HepG2 (cell line): ENCODE results near the gene SNRNP48. TPM values are rescaled to one million over a fixed set of nuclear protein-coding genes. Genes with fewer than 3 reads are reported as not detected.

ENCODE experiments used
- ARNTL ChIP-seq: sonication (generic); formaldehyde crosslinking; IDR thresholded peaks from 2 replicates; pipeline ENCODE4 v1.4.0; 2020; ENCODE audit warnings: mild to moderate bottlenecking, missing genetic modification reagents
- ATF7 ChIP-seq, 2 experiments: fragments of 450-650 bp in 1 of 2; sonication (generic) in 1 of 2; formaldehyde crosslinking in 1 of 2; IDR thresholded peaks; 2 replicates each; pipeline versions ENCODE4 v1.4.0 to v1.6.1; 2016 to 2020; ENCODE audit warnings: antibody characterized with exemption in 1 of 2, mild to moderate bottlenecking in 1 of 2, missing genetic modification reagents in 1 of 2
- FOXK1 ChIP-seq: sonication (generic); formaldehyde crosslinking; IDR thresholded peaks from 2 replicates; pipeline ENCODE4 v1.4.0; 2020; ENCODE audit warnings: low read depth, missing genetic modification reagents, borderline replicate concordance
- FOXK2 ChIP-seq: fragments of 450-650 bp; IDR thresholded peaks from 2 replicates; pipeline ENCODE4 v1.6.1; 2016
- ISL2 ChIP-seq: sonication (generic); formaldehyde crosslinking; IDR thresholded peaks from 2 replicates; pipeline ENCODE4 v1.5.0; 2020; ENCODE audit warnings: missing genetic modification reagents
- JUN ChIP-seq: sonication (generic); formaldehyde crosslinking; IDR thresholded peaks from 2 replicates; pipeline ENCODE4 v1.4.0; 2020; ENCODE audit warnings: mild to moderate bottlenecking, missing genetic modification reagents
- KDM5B ChIP-seq: sonication (generic); formaldehyde crosslinking; IDR thresholded peaks from 2 replicates; pipeline ENCODE4 v1.4.0; 2020; ENCODE audit warnings: missing genetic modification reagents, mild to moderate bottlenecking, borderline replicate concordance
- NFE2L1 ChIP-seq: sonication (generic); formaldehyde crosslinking; IDR thresholded peaks from 2 replicates; pipeline ENCODE4 v1.4.0; 2020; ENCODE audit warnings: missing genetic modification reagents, mild to moderate bottlenecking, borderline replicate concordance
- NR2F6 ChIP-seq, 2 experiments: IDR thresholded peaks; 2 replicates each; pipeline ENCODE4 v1.6.1; 2016; ENCODE audit warnings: antibody characterized with exemption in 1 of 2, mild to moderate bottlenecking in 1 of 2
- SP5 ChIP-seq: IDR thresholded peaks from 2 replicates; pipeline ENCODE4 v1.6.1; 2016; ENCODE audit warnings: low read depth, borderline replicate concordance
- TCF7 ChIP-seq: sonication (generic); IDR thresholded peaks from 2 replicates; pipeline ENCODE4 v1.6.1; 2016; ENCODE audit warnings: antibody characterized with exemption, low read depth
- TP53 ChIP-seq: sonication (generic); formaldehyde crosslinking; conservative IDR thresholded peaks from 2 replicates; pipeline ENCODE4 v1.4.0; 2020; ENCODE audit warnings: missing genetic modification reagents
- ZFP41 ChIP-seq: sonication (generic); formaldehyde crosslinking; IDR thresholded peaks from 2 replicates; pipeline ENCODE4 v1.4.0; 2020; ENCODE audit warnings: mild to moderate bottlenecking, missing genetic modification reagents, borderline replicate concordance
- ZNF329 ChIP-seq: sonication (generic); formaldehyde crosslinking; IDR thresholded peaks from 2 replicates; pipeline ENCODE4 v1.9.0; 2021; ENCODE audit warnings: low read depth, mild to moderate bottlenecking, missing genetic modification reagents
- ZNF567 ChIP-seq: sonication (generic); formaldehyde crosslinking; IDR thresholded peaks from 2 replicates; pipeline ENCODE4 v1.8.1; 2023; ENCODE audit warnings: mild to moderate bottlenecking, missing genetic modification reagents, borderline replicate concordance
- ZNF720 ChIP-seq: sonication (generic); formaldehyde crosslinking; IDR thresholded peaks from 2 replicates; pipeline ENCODE4 v1.4.0; 2020; ENCODE audit warnings: missing genetic modification reagents
- ZNF75D ChIP-seq: sonication (generic); formaldehyde crosslinking; IDR thresholded peaks from 2 replicates; pipeline ENCODE4 v1.8.1; 2023; ENCODE audit warnings: missing genetic modification reagents, mild to moderate bottlenecking, borderline replicate concordance
- ZNF790 ChIP-seq: sonication (generic); formaldehyde crosslinking; IDR thresholded peaks from 2 replicates; pipeline ENCODE4 v1.8.0; 2022; ENCODE audit warnings: missing genetic modification reagents, mild to moderate bottlenecking, borderline replicate concordance
- ZZZ3 ChIP-seq: sonication (generic); formaldehyde crosslinking; IDR thresholded peaks from 2 replicates; pipeline ENCODE4 v1.4.0; 2020; ENCODE audit warnings: missing genetic modification reagents, mild to moderate bottlenecking, borderline replicate concordance
- polyA plus RNA-seq, 8 experiments: library from polyadenylated mRNA; depleted of rRNA in 3 of 8; stranded (reverse) in 7 of 8; unstranded in 1 of 8; fragments of >200 nt; fragmentation: Illumina TruSeq in 4 of 8; extraction: Trizol in 4 of 8; gene quantifications; 2 replicates each; pipeline versions ENCODE4 v1.2.1 to v1.2.3, GENCODE V29; 2011 to 2016; ENCODE audit warnings: low read depth in 4 of 8, missing spikeins in 1 of 8, mixed read lengths in 1 of 8; ENCODE audit not compliant: insufficient read depth in 1 of 8
- total RNA-seq, 5 experiments: library from RNA; depleted of rRNA; stranded (reverse); fragments of >200 nt; fragmentation: Illumina TruSeq; extraction: Trizol; gene quantifications; 2 replicates each; pipeline ENCODE4 v1.2.3, GENCODE V29; 2016; ENCODE audit warnings: low read depth in 1 of 5
- TF ChIP-seq, protein P1 (sequence below): sonication (generic); formaldehyde crosslinking; IDR thresholded peaks from 2 replicates; pipeline ENCODE4 v1.4.0; 2020; ENCODE audit warnings: missing genetic modification reagents
- TF ChIP-seq, protein P2 (sequence below): sonication (generic); formaldehyde crosslinking; conservative IDR thresholded peaks from 2 replicates; pipeline ENCODE4 v1.4.0; 2020; ENCODE audit warnings: missing genetic modification reagents
- TF ChIP-seq, protein P3 (sequence below): sonication (generic); formaldehyde crosslinking; IDR thresholded peaks from 2 replicates; pipeline ENCODE4 v1.4.0; 2020; ENCODE audit warnings: missing genetic modification reagents, borderline replicate concordance
- TF ChIP-seq, protein P4 (sequence below): sonication (generic); formaldehyde crosslinking; IDR thresholded peaks from 2 replicates; pipeline ENCODE4 v1.4.0; 2020; ENCODE audit warnings: missing genetic modification reagents, low read depth, mild to moderate bottlenecking, borderline replicate concordance

The SNRNP48 gene
- total and polyA plus RNA-seq, 2 of the 13 experiments (the other 11 are each of a cell fraction or from before 2014, with no cell fraction given), result 17.5 to 47.5 TPM

DNA sequence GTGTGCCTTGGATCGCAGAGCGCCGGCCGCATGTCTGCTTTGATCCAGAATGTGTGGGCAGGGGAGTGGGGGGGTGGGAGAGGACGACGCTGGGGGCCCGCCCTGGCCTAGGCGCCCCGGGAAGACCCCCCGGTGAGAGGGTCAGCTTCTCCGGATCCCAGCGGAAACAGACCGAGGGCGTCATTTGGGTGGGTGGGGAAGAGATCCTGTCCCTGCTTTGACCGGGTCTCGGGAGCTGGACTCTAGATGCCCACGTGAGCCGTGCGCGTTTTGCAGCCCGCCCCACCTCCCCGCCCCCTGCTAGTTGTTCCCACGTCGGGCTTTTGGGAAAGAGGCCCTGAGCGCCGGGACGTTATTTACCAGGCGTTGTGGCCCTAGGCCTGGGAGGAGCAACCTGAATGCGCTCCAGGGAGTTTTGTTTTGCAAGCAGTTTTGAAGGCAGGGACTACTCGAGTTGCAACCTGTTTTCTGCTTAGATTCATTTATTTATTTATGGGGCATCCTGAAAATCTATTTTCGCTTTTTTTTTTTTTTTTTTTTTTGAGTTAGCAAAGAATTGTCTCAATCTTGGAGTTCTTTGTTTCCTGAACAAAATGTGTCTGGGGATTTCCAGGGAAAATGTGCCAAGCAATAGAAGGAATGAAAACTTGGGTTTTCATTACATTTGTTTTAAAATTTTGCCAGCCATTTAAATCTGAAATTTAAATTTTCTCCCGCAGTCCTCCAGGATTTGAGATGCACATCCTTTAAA is 46.9 kb upstream of the SNRNP48 start (continued):
- TF ChIP-seq ZNF790 (CRISPR knock-in tag), result 0 out of 2 replicates have a peak, but pooled peaks have one; percentile 4
- no peak for TF ChIP-seq ZNF720 (CRISPR knock-in tag)
- no peak for TF ChIP-seq ATF7 (IDR thresholded peaks at IDR 0.05)
- TF ChIP-seq ATF7 (CRISPR knock-in tag; IDR thresholded peaks at IDR 0.05), result 0 out of 2 replicates have a peak, but pooled peaks have one; percentile 27
- no peak for TF ChIP-seq ZFP41
- peak; percentile 32; the same call in 1 of the 2 replicates for TF ChIP-seq FOXK2
- TF ChIP-seq, protein P1, sequence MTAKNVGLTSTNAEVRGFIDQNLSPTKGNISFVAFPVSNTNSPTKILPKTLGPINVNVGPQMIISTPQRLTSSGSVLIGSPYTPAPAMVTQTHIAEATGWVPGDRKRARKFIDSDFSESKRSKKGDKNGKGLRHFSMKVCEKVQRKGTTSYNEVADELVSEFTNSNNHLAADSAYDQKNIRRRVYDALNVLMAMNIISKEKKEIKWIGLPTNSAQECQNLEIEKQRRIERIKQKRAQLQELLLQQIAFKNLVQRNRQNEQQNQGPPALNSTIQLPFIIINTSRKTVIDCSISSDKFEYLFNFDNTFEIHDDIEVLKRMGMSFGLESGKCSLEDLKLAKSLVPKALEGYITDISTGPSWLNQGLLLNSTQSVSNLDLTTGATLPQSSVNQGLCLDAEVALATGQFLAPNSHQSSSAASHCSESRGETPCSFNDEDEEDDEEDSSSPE, result peak; percentile 69
- TF ChIP-seq FOXK1 (CRISPR knock-in tag), result no peak; the same call in 1 of the 2 replicates
- TF ChIP-seq TP53, result no peak
- TF ChIP-seq KDM5B, result no peak; the same call in 1 of the 2 replicates
- no peak for TF ChIP-seq ZNF567 (CRISPR knock-in tag)
- TF ChIP-seq NR2F6 (IDR thresholded peaks at IDR 0.05), result no peak
- peak; percentile 74 for TF ChIP-seq NR2F6 (CRISPR knock-in tag; IDR thresholded peaks at IDR 0.05)
- TF ChIP-seq ZZZ3, result no peak
- TF ChIP-seq, protein P2, sequence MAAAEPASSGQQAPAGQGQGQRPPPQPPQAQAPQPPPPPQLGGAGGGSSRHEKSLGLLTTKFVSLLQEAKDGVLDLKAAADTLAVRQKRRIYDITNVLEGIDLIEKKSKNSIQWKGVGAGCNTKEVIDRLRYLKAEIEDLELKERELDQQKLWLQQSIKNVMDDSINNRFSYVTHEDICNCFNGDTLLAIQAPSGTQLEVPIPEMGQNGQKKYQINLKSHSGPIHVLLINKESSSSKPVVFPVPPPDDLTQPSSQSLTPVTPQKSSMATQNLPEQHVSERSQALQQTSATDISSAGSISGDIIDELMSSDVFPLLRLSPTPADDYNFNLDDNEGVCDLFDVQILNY (CRISPR knock-in tag), result no peak
- no peak for TF ChIP-seq ZNF329 (CRISPR knock-in tag)
- TF ChIP-seq ZNF75D (CRISPR knock-in tag), result no peak
- peak; percentile 96 for TF ChIP-seq SP5 (CRISPR knock-in tag)
- TF ChIP-seq ISL2 (CRISPR knock-in tag), result peak; percentile 83
- TF ChIP-seq NFE2L1, result no peak
- peak; percentile 55 for TF ChIP-seq TCF7
- TF ChIP-seq ARNTL (CRISPR knock-in tag), result peak; percentile 94
- TF ChIP-seq JUN, result no peak
- TF ChIP-seq, protein P3, sequence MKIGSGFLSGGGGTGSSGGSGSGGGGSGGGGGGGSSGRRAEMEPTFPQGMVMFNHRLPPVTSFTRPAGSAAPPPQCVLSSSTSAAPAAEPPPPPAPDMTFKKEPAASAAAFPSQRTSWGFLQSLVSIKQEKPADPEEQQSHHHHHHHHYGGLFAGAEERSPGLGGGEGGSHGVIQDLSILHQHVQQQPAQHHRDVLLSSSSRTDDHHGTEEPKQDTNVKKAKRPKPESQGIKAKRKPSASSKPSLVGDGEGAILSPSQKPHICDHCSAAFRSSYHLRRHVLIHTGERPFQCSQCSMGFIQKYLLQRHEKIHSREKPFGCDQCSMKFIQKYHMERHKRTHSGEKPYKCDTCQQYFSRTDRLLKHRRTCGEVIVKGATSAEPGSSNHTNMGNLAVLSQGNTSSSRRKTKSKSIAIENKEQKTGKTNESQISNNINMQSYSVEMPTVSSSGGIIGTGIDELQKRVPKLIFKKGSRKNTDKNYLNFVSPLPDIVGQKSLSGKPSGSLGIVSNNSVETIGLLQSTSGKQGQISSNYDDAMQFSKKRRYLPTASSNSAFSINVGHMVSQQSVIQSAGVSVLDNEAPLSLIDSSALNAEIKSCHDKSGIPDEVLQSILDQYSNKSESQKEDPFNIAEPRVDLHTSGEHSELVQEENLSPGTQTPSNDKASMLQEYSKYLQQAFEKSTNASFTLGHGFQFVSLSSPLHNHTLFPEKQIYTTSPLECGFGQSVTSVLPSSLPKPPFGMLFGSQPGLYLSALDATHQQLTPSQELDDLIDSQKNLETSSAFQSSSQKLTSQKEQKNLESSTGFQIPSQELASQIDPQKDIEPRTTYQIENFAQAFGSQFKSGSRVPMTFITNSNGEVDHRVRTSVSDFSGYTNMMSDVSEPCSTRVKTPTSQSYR (CRISPR knock-in tag), result peak; percentile 64; the same call in 1 of the 2 replicates
- TF ChIP-seq, protein P4, sequence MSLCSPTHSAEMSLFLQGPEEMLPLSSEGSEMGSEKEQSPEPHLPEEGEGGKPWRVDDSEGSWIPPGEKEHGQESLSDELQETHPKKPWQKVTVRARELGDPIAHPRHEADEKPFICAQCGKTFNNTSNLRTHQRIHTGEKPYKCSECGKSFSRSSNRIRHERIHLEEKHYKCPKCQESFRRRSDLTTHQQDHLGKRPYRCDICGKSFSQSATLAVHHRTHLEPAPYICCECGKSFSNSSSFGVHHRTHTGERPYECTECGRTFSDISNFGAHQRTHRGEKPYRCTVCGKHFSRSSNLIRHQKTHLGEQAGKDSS (CRISPR knock-in tag), result no peak; the same call in 1 of the 2 replicates
